ENCODE measurements around the gene PTPRE. TPM values are rescaled to one million over a fixed set of nuclear protein-coding genes. Genes with fewer than 3 reads are reported as not detected.

Gene PTPRE
- total and polyA plus RNA-seq, 2 experiments from 2014 or later: 4.2 to 8.8 TPM

- Histone ChIP-seq H3K27ac (no peak overlapping the region), H3K4me3 (no peak overlapping the region), H3K4me1 (ENCODE audit: low read depth) (peaks cover 33% of the 10 kb centered on the region), H3K9me3 (ENCODE audit: low read depth) (no peaks in the 10 kb centered on the region), H3K36me3 (no peaks in the 10 kb centered on the region), H3K27me3 (no peaks in the 10 kb centered on the region)
- no peak for TF ChIP-seq CTCF (IDR thresholded peaks at IDR 0.05; ENCODE audit: low read depth, low read length)
- DNase-seq (ENCODE audit: low read depth in 1 of 2, low spot score in 1 of 2): peak in 1 of 2 donors; percentile 48
Observed at GRCh38 chr10:128064970-128065580, 158.2 kb downstream of the PTPRE start.

GRCh38 chr10:128065881-128066534, 159.1 kb downstream of the PTPRE start:
- peaks cover 33% of the 10 kb centered on the region for H3K4me1 ChIP-seq (ENCODE audit: low read depth)
- no peak for DNase-seq (ENCODE audit: low read depth in 1 of 2, low spot score in 1 of 2)
- no peak for TF ChIP-seq CTCF (IDR thresholded peaks at IDR 0.05; ENCODE audit: low read depth, low read length)
- no peaks in the 10 kb centered on the region for H3K27me3 ChIP-seq
- no peak overlapping the region for H3K27ac ChIP-seq
- H3K4me3 ChIP-seq: no peak overlapping the region
- no peaks in the 10 kb centered on the region for H3K9me3 ChIP-seq (ENCODE audit: low read depth)
- H3K36me3 ChIP-seq: no peaks in the 10 kb centered on the region

GRCh38 chr10:128066870-128067382, 160.0 kb downstream of the PTPRE start:
- TF ChIP-seq CTCF (IDR thresholded peaks at IDR 0.05; ENCODE audit: low read depth, low read length): no peak
- no peak overlapping the region for H3K27ac ChIP-seq
- H3K9me3 ChIP-seq (ENCODE audit: low read depth): no peaks in the 10 kb centered on the region
- H3K4me3 ChIP-seq: no peak overlapping the region
- no peaks in the 10 kb centered on the region for H3K36me3 ChIP-seq
- H3K4me1 ChIP-seq (ENCODE audit: low read depth): peaks cover 29% of the 10 kb centered on the region
- no peak for DNase-seq (ENCODE audit: low read depth in 1 of 2, low spot score in 1 of 2)
- no peaks in the 10 kb centered on the region for H3K27me3 ChIP-seq

GRCh38 chr10:128067691-128068397, 160.9 kb downstream of the PTPRE start:
- Histone ChIP-seq H3K36me3 (no peaks in the 10 kb centered on the region), H3K27ac (no peak overlapping the region), H3K4me3 (no peak overlapping the region), H3K9me3 (ENCODE audit: low read depth) (no peaks in the 10 kb centered on the region), H3K4me1 (ENCODE audit: low read depth) (peaks cover 20% of the 10 kb centered on the region), H3K27me3 (no peaks in the 10 kb centered on the region)
- TF ChIP-seq CTCF (IDR thresholded peaks at IDR 0.05; ENCODE audit: low read depth, low read length): no peak
- DNase-seq (ENCODE audit: low read depth in 1 of 2, low spot score in 1 of 2): no peak

GRCh38 chr10:128068398-128069285, 161.7 kb downstream of the PTPRE start:
- Histone ChIP-seq H3K27me3 (no peaks in the 10 kb centered on the region), H3K27ac (no peak overlapping the region), H3K9me3 (ENCODE audit: low read depth) (no peaks in the 10 kb centered on the region), H3K36me3 (no peaks in the 10 kb centered on the region), H3K4me3 (no peak overlapping the region), H3K4me1 (ENCODE audit: low read depth) (peaks cover 12% of the 10 kb centered on the region)
- no peak for DNase-seq (ENCODE audit: low read depth in 1 of 2, low spot score in 1 of 2)
- TF ChIP-seq CTCF (IDR thresholded peaks at IDR 0.05; ENCODE audit: low read depth, low read length): no peak

All from cardiac muscle cell (in vitro differentiated cells and primary cell).